Keratinocyte (primary cell): ENCODE measurements around the gene PLEKHG4. TPM values are rescaled to one million over a fixed set of nuclear protein-coding genes. Genes with fewer than 3 reads are reported as not detected.

Experiments
- DNase-seq: peaks from one replicate; pipeline ENCODE4 v3.0.0-alpha.2; 2011; ENCODE audit warnings: low read depth, missing footprints, low spot score
- FAIRE-seq: peaks from 2 replicates; lab custom pipeline; 2011; peaks lifted over from hg19 to GRCh38; lab: Jason Lieb, UNC
- H2AFZ ChIP-seq: 2 replicates; pipeline ENCODE4 v1.6.0; 2012; ENCODE audit warnings: low read length, control low read depth, inconsistent platforms; ENCODE audit not compliant: control insufficient read depth
- H3K27ac ChIP-seq: 2 replicates; pipeline ENCODE4 v1.5.1; 2011; ENCODE audit warnings: low read length; ENCODE audit not compliant: control insufficient read depth, insufficient read depth
- H3K27me3 ChIP-seq: 3 replicates; pipeline ENCODE4 v1.6.0; 2011; ENCODE audit warnings: low read length; ENCODE audit not compliant: control insufficient read depth, insufficient read depth; ENCODE audit errors: extremely low read depth
- H3K36me3 ChIP-seq, 2 experiments: 2 replicates in 1 of 2; 3 replicates in 1 of 2; pipeline ENCODE4 v1.5.1; 2011; ENCODE audit warnings: low read length in 2 of 2, mild to moderate bottlenecking in 1 of 2; ENCODE audit not compliant: control insufficient read depth in 2 of 2, insufficient read depth in 2 of 2; ENCODE audit errors: extremely low read depth in 1 of 2
- H3K4me1 ChIP-seq: 3 replicates; pipeline ENCODE4 v1.5.1; 2011; ENCODE audit warnings: low read length; ENCODE audit not compliant: control insufficient read depth, insufficient read depth; ENCODE audit errors: extremely low read depth
- H3K4me2 ChIP-seq: 3 replicates; pipeline ENCODE4 v1.6.0; 2011; ENCODE audit warnings: low read depth, low read length; ENCODE audit not compliant: control insufficient read depth, insufficient read depth; ENCODE audit errors: extremely low read depth
- H3K4me3 ChIP-seq, 3 experiments: fragments of 200-600 bp in 1 of 3; sonication (generic) in 1 of 3; 2 replicates in 2 of 3; 3 replicates in 1 of 3; pipeline ENCODE4 v1.5.1; 2011 to 2016; ENCODE audit warnings: low read length in 3 of 3, mild to moderate bottlenecking in 3 of 3, control low read depth in 2 of 3, inconsistent platforms in 1 of 3, low read depth in 1 of 3, mixed read lengths in 1 of 3, mixed run types in 1 of 3, moderate library complexity in 1 of 3; ENCODE audit not compliant: control insufficient read depth in 2 of 3, insufficient read depth in 2 of 3; ENCODE audit errors: extremely low read depth in 1 of 3
- H3K79me2 ChIP-seq: 2 replicates; pipeline ENCODE4 v1.6.0; 2012; ENCODE audit warnings: low read length; ENCODE audit not compliant: control insufficient read depth, insufficient read depth
- H3K9ac ChIP-seq: 3 replicates; pipeline ENCODE4 v1.6.0; 2011; ENCODE audit warnings: low read length; ENCODE audit not compliant: control insufficient read depth, insufficient read depth; ENCODE audit errors: extremely low read depth
- H3K9me1 ChIP-seq: 3 replicates; pipeline ENCODE4 v1.6.0; 2011; ENCODE audit warnings: low read length; ENCODE audit not compliant: control insufficient read depth, insufficient read depth; ENCODE audit errors: extremely low read depth
- H3K9me3 ChIP-seq: 2 replicates; pipeline ENCODE4 v1.5.1; 2012; ENCODE audit warnings: low read depth, low read length; ENCODE audit not compliant: control insufficient read depth
- H4K20me1 ChIP-seq: 3 replicates; pipeline ENCODE4 v1.6.0; 2011; ENCODE audit warnings: low read length; ENCODE audit not compliant: control insufficient read depth, insufficient read depth; ENCODE audit errors: extremely low read depth
- EZH2 ChIP-seq: IDR thresholded peaks from one replicate; pipeline ENCODE4 v1.6.1; 2012; ENCODE audit warnings: inconsistent platforms, mild to moderate bottlenecking, low read length, moderate library complexity
- dilution Hi-C: fragments of 300-500 bp; cut with MboI; formaldehyde crosslinking; loops from one replicate; pipeline ENCODE4 v1.7.0; 2020; ENCODE audit warnings: low sequenced_read_pairs; ENCODE audit not compliant: extremely low pct_ligation_motif_present
- polyA plus RNA-seq, 5 experiments: library from polyadenylated mRNA; depleted of rRNA in 3 of 5; stranded (reverse) in 3 of 5; stranded (forward) in 1 of 5; unstranded in 1 of 5; fragments of >200 nt; gene quantifications; 1 replicate in 1 of 5; 2 replicates in 3 of 5; 3 replicates in 1 of 5; pipeline versions ENCODE4 v1.2.1 to v1.2.3, GENCODE V29; 2011 to 2012; ENCODE audit warnings: missing spikeins in 2 of 5, low read depth in 1 of 5, low replicate concordance in 1 of 5
- TF ChIP-seq, protein P1 (sequence below), 3 experiments: IDR thresholded peaks in 1 of 3; conservative IDR thresholded peaks in 1 of 3; optimal IDR thresholded peaks in 1 of 3; 2 replicates in 2 of 3; 3 replicates in 1 of 3; pipeline versions ENCODE3 to v1.5.1; 2011; ENCODE audit warnings: low read length in 3 of 3, mild to moderate bottlenecking in 3 of 3, moderate library complexity in 2 of 3, control low read depth in 1 of 3, inconsistent platforms in 1 of 3; ENCODE audit not compliant: insufficient read depth in 2 of 3; ENCODE audit errors: extremely low read depth in 1 of 3

PLEKHG4 gene
- polyA plus RNA-seq, 1 donor (not counting 4 experiments of a cell fraction or from before 2014, with no cell fraction given): 1.3 TPM

DNA sequence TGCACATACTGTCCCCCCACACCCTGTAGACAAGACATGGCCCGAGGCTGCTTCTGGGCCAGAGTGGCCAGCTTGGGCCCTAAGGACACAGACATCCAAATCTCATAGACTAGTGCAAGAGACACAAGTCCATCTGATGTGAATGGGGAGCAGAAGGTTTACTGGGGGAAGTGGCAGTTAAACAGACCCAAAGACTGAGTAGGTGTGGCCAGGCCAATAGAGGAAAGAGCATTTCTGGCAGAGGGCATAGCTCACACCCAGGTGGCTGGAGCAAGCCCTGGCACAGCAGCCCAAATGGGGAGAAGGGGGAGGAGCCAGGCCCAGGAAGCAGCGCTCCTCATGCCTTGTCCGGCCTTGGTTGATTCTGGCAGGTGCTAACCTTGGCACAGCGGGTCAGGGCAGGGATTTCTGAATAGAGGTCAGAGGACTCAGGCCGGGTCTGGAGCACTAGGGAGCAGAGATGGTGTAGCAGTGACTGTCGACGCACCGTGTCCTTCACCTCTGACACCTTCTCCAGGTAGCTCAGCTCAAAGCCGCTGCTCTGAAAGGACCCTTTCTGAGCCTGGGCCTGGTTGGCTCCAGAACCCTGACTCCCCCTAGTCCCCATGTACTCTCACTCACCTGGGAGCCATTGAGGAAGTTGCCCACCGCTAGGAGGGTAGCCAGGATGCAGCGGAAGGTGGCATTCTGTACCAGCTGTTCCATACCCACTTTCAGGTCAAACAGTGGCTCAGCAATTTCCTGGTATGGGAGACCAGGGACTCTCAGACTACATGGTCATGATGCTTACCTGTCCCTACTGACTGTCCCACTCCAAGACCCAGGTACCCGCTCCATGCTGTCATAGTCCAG is 48.3 kb upstream of the PLEKHG4 start:
- Histone ChIP-seq H3K4me2 (no peak overlapping the region), H3K79me2 (peaks cover 22% of the 10 kb centered on the region), H3K9me1 (no peaks in the 10 kb centered on the region), H3K4me1 (peaks cover 22% of the 10 kb centered on the region), H3K9me3 (no peaks in the 10 kb centered on the region), H3K9ac (no peak overlapping the region), H4K20me1 (no peaks in the 10 kb centered on the region), H3K4me3 (no peak overlapping the region), H3K27ac (no peak overlapping the region), H2AFZ (no peak overlapping the region), H3K36me3 (peaks cover 34 to 46% of the 10 kb centered on the region in 2 experiments), H3K27me3 (no peaks in the 10 kb centered on the region)
- no peak for DNase-seq
- TF ChIP-seq, protein P1, sequence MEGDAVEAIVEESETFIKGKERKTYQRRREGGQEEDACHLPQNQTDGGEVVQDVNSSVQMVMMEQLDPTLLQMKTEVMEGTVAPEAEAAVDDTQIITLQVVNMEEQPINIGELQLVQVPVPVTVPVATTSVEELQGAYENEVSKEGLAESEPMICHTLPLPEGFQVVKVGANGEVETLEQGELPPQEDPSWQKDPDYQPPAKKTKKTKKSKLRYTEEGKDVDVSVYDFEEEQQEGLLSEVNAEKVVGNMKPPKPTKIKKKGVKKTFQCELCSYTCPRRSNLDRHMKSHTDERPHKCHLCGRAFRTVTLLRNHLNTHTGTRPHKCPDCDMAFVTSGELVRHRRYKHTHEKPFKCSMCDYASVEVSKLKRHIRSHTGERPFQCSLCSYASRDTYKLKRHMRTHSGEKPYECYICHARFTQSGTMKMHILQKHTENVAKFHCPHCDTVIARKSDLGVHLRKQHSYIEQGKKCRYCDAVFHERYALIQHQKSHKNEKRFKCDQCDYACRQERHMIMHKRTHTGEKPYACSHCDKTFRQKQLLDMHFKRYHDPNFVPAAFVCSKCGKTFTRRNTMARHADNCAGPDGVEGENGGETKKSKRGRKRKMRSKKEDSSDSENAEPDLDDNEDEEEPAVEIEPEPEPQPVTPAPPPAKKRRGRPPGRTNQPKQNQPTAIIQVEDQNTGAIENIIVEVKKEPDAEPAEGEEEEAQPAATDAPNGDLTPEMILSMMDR (optimal IDR thresholded peaks at IDR 0.05 in 1 of 3, IDR thresholded peaks at IDR 0.05 in 1 of 3, conservative IDR thresholded peaks at IDR 0.05 in 1 of 3; ENCODE audit: extremely low read depth in 1 of 3, insufficient read depth in 2 of 3, low read length in 3 of 3): no peak
- TF ChIP-seq EZH2: no peak
- dilution Hi-C loops: no loop called here
- no peak for FAIRE-seq

DNA sequence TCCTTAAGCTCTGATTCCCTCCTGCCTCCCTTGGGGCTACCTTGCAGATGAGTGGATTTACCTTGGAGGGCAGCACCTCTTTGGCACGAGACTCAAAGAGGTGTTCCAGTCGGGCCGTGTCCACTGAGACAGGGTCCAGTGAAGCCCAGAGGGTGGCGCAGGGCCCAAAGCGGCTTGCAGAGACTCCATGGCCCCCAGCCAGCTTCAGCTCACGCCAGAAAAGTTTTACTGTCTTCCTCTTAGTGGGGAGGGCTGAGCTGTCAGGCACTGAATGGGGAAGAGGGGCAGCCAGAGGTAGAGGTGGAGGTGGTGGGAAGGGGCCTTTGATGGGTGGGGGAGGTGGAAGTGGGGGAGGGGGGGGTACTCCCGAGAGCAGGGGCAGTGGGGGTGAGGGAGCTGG is 45.7 kb upstream of the PLEKHG4 start:
- Histone ChIP-seq H3K36me3 (peaks cover 36 to 52% of the 10 kb centered on the region in 2 experiments), H3K4me2 (no peak overlapping the region), H3K27me3 (no peaks in the 10 kb centered on the region), H4K20me1 (no peaks in the 10 kb centered on the region), H3K9me3 (no peaks in the 10 kb centered on the region), H3K79me2 (peaks cover 5% of the 10 kb centered on the region), H2AFZ (no peak overlapping the region), H3K4me3 (no peak overlapping the region), H3K4me1 (peaks cover 11% of the 10 kb centered on the region), H3K9me1 (no peaks in the 10 kb centered on the region), H3K27ac (no peak overlapping the region), H3K9ac (no peak overlapping the region)
- no peak for FAIRE-seq
- dilution Hi-C loops: no loop called here
- no peak for DNase-seq
- TF ChIP-seq EZH2: no peak
- TF ChIP-seq, protein P1 (optimal IDR thresholded peaks at IDR 0.05 in 1 of 3, IDR thresholded peaks at IDR 0.05 in 1 of 3, conservative IDR thresholded peaks at IDR 0.05 in 1 of 3; ENCODE audit: extremely low read depth in 1 of 3, insufficient read depth in 2 of 3, low read length in 3 of 3): no peak
